ENCODE measurements around the gene EFNB2.

The EFNB2 gene

DNA sequence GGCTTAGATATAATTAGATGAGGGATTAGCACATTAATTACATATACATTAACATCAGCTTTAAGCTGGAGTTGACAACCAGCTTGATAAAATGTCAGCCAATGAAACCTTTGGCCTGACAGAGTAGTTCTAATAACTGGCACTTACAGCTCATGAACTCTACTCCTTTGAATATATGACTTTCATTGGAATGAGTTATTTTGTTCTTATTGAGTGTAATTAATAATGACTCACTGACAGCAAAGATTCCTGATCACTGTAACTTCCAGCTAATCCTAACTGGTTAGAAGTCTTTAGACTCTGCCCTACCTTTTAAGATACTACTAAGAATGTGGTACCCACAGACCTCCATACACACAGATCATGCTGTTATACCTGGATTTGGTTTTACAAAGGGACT is 41.0 kb downstream of the EFNB2 start:
- no peak overlapping the region for H3K27ac ChIP-seq (ENCODE audit: low read length)
- peaks cover 49% of the 10 kb centered on the region for H3K36me3 ChIP-seq (ENCODE audit: insufficient read depth, low read depth, low read length)
- no peak overlapping the region for H3K9ac ChIP-seq (ENCODE audit: low read depth, low read length)
- no peaks in the 10 kb centered on the region for H3K27me3 ChIP-seq (ENCODE audit: insufficient read depth, low read length)
- H3K4me3 ChIP-seq (ENCODE audit: low read length) = no peak overlapping the region
- peaks cover 28% of the 10 kb centered on the region for H3K4me1 ChIP-seq (ENCODE audit: insufficient read depth, low read length)
- H3K9me3 ChIP-seq (ENCODE audit: insufficient read depth, low read depth, low read length) = no peaks in the 10 kb centered on the region

DNA sequence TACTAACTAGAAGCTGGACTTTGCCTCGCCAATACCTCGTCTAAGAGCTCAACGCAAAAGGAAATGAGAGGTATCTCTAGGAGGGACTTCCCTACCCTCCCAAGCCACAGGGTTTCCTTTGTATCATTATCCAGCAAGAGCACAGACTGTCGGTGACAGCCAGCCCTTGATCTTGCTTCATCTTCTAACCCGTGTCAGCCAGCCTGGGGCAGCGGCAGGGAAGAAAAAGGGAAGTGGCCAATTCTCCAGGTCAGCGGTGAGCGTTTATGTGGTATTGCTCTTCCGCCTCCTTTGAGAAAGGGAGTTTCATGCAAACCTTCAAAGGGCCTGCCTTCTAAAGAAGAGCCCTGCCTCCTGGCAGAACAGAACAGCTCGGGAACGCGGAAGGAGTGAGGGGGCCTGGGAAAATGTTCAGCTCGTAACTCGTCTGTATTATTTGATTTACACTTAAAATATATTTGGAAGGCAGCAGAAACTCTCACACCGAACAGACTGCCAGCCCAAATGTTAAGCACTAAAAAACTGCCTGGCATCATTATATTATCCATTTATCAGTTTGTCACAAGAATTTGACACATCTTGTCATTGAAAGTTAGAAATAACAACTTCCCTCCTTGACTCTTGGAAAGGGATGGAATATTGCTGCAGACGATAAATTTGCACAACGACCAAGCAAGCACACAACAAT is 41.8 kb downstream of the EFNB2 start:
- H3K4me1 ChIP-seq (ENCODE audit: insufficient read depth, low read length) = peaks cover 20% of the 10 kb centered on the region
- H3K36me3 ChIP-seq (ENCODE audit: insufficient read depth, low read depth, low read length) = peaks cover 49% of the 10 kb centered on the region
- H3K27me3 ChIP-seq (ENCODE audit: insufficient read depth, low read length) = no peaks in the 10 kb centered on the region
- no peaks in the 10 kb centered on the region for H3K9me3 ChIP-seq (ENCODE audit: insufficient read depth, low read depth, low read length)
- H3K4me3 ChIP-seq (ENCODE audit: low read length) = no peak overlapping the region
- H3K9ac ChIP-seq (ENCODE audit: low read depth, low read length) = no peak overlapping the region
- H3K27ac ChIP-seq (ENCODE audit: low read length) = no peak overlapping the region

DNA sequence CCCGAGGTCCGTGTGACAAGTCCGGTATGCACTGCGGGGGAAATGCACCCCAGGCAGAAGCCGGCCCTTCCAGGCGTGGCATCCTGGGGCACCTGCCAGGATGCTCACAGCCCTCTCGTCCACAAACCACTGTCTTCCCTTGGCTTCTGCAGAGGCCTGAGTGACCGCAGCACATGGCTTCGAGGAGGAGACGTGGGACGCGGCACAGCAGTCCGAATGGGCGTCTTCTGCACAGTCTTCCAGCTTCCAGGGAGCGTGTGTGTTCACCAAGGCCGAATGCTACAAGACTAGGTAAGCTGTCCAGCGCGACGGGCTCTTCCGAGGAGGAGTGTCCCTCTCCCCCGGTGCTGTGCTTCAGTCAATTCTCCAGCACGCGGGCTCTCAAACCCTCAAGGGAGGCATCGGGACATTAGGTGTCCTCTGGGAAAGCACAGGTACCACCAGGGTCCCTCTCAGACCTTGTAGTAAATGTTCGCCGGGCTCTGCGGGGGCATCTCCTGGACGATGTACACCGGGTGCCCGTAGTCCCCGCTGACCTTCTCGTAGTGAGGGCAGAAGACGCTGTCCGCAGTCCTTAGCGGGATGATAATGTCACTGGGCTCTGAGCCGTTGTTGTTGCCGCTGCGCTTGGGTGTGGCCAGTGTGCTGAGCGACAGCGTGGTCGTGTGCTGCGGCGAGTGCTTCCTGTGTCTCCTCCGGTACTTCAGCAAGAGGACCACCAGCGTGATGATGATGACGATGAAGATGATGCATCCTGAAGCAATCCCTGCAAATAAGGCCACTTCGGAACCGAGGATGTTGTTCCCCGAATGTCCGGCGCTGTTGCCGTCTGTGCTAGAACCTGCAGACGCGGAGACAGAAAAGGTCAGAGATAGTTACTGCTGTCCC is 42.6 kb downstream of the EFNB2 start:
- H3K4me1 ChIP-seq (ENCODE audit: insufficient read depth, low read length) = peaks cover 12% of the 10 kb centered on the region; the same call in 1 of the 2 replicates
- peaks cover 49% of the 10 kb centered on the region for H3K36me3 ChIP-seq (ENCODE audit: insufficient read depth, low read depth, low read length)
- H3K9ac ChIP-seq (ENCODE audit: low read depth, low read length) = no peak overlapping the region
- no peak overlapping the region for H3K4me3 ChIP-seq (ENCODE audit: low read length)
- H3K9me3 ChIP-seq (ENCODE audit: insufficient read depth, low read depth, low read length) = no peaks in the 10 kb centered on the region
- no peak overlapping the region for H3K27ac ChIP-seq (ENCODE audit: low read length)
- H3K27me3 ChIP-seq (ENCODE audit: insufficient read depth, low read length) = no peaks in the 10 kb centered on the region

DNA sequence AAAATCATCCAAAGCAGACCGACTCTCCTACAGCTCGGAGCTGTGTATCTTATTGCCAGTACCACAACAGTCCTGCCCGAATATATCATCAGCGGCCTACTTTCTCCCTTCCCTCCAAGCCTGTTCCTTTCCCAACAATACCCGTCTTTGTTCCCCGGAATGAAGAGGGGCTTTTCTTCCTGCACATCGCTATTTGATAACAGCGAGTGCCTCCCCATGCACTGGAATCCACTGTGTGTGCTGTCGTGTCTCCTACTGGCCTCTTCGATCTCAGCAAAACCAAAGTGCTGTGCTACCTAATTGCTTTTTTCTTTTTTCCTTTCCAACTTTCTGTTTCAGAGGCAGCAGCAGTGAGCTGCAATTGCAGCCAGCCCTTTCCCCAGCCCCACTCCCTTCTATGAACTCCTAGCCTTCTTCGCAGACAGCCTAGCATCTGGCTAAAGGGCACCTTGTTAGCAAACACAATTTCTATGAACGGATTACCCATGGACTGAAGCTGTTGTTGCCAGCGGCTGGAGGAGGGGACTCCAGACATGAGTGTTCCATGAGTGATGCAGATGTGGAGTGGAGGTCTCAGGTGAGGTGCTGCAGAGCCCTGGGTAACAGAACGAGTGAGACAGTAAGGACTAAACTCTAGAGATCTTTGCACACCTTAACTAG is 43.4 kb downstream of the EFNB2 start:
- Histone ChIP-seq H3K27me3 (ENCODE audit: insufficient read depth, low read length) (no peaks in the 10 kb centered on the region), H3K36me3 (ENCODE audit: insufficient read depth, low read depth, low read length) (peaks cover 49% of the 10 kb centered on the region), H3K9me3 (ENCODE audit: insufficient read depth, low read depth, low read length) (no peaks in the 10 kb centered on the region), H3K27ac (ENCODE audit: low read length) (no peak overlapping the region), H3K4me1 (ENCODE audit: insufficient read depth, low read length) (peaks cover 7% of the 10 kb centered on the region; the same call in 1 of the 2 replicates), H3K4me3 (ENCODE audit: low read length) (no peak overlapping the region), H3K9ac (ENCODE audit: low read depth, low read length) (no peak overlapping the region)

DNA sequence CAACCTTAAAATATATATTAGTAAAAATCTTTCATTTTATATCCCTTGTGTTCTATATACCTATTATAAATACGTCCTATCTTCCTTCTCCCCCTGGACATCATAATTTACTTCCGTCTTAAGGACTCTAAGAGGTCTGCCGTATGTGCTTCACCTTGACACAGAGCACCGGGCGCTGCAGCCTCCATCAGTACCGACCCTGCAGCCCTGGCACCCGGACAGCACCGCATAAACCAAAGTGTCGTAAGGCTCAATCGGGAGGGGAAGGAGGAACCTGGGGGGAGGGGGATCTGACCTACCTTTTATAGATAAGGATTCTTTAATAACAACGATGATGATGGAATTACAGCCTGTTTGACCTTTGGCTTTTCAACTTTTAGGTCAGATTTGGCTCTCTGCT is 44.0 kb downstream of the EFNB2 start:
- H3K9ac ChIP-seq (ENCODE audit: low read depth, low read length) = no peak overlapping the region
- peaks cover 49% of the 10 kb centered on the region for H3K36me3 ChIP-seq (ENCODE audit: insufficient read depth, low read depth, low read length)
- no peak overlapping the region for H3K4me3 ChIP-seq (ENCODE audit: low read length)
- no peak overlapping the region for H3K27ac ChIP-seq (ENCODE audit: low read length)
- no peaks in the 10 kb centered on the region for H3K27me3 ChIP-seq (ENCODE audit: insufficient read depth, low read length)
- H3K9me3 ChIP-seq (ENCODE audit: insufficient read depth, low read depth, low read length) = no peaks in the 10 kb centered on the region
- peaks cover under 1% of the 10 kb centered on the region; the same call in 1 of the 2 replicates for H3K4me1 ChIP-seq (ENCODE audit: insufficient read depth, low read length)

DNA sequence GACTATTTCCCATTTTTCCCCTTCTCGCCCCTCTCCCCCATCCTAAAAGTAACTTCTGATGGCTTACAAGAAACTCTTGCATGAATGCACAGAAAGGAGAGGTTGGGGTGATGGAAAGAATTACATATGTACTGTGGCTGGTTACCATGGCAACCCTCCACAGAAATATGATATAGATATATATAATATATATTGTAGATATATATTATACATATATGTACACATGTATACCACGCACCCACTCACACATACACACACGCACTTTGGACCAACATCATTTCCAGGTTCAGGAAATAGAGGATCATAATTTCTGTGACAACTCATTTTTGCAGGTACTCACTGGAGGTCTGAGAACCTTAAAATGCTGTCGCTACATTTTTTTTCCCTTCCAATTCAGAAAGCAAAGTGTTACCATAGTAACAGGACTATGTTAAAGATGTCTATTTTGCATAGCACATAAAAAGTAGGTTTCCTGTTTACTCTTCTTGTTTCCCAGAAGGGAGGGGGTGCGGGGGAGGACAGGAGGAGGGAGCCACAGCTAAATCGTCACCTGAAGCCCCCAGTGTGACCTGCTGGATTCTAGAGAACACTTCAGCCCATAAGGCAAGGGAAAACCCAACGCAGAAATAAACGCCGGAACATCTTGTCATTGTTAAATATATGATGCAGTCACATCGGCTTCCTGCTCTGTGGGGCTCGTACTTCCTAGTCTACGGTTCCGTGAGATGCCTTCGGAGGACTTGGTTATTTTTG is 44.7 kb downstream of the EFNB2 start:
- no peaks in the 10 kb centered on the region for H3K9me3 ChIP-seq (ENCODE audit: insufficient read depth, low read depth, low read length)
- no peaks in the 10 kb centered on the region for H3K27me3 ChIP-seq (ENCODE audit: insufficient read depth, low read length)
- no peaks in the 10 kb centered on the region for H3K4me1 ChIP-seq (ENCODE audit: insufficient read depth, low read length)
- H3K4me3 ChIP-seq (ENCODE audit: low read length) = no peak overlapping the region
- H3K9ac ChIP-seq (ENCODE audit: low read depth, low read length) = no peak overlapping the region
- H3K36me3 ChIP-seq (ENCODE audit: insufficient read depth, low read depth, low read length) = peaks cover 49% of the 10 kb centered on the region
- no peak overlapping the region for H3K27ac ChIP-seq (ENCODE audit: low read length)

DNA sequence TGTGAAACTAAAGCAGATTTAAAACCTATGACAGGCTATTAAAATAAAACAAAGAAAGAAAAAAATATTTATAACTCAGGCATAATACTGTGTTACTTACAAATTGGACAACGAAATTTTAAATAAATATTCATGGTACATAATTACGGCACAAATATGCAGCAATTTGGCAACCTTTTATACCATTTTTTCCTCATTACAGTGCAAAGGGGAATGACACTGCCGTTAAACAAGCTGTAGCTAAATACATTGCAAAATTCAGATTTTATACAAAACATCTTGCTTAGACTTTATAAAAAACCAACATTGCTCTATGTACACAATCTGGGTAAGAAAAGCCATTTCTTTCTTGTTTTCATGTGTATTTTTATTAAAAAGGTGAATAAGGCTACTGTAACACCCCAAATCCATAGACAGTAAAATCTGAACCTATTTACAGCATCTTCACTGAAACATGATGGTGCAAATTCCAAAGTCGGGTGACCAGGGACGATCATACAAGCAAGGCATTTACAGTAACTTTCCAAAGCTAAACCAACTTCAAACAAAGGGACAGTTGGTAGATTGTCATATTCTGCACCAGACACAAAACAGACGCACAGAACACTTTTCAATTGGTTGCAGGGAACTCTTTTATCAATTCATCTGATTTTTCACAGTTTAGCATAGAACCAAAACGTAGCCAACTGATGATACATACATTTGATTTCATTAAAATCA is 45.5 kb downstream of the EFNB2 start:
- no peak overlapping the region for H3K9ac ChIP-seq (ENCODE audit: low read depth, low read length)
- no peaks in the 10 kb centered on the region for H3K9me3 ChIP-seq (ENCODE audit: insufficient read depth, low read depth, low read length)
- no peaks in the 10 kb centered on the region for H3K4me1 ChIP-seq (ENCODE audit: insufficient read depth, low read length)
- no peaks in the 10 kb centered on the region for H3K27me3 ChIP-seq (ENCODE audit: insufficient read depth, low read length)
- H3K27ac ChIP-seq (ENCODE audit: low read length) = no peak overlapping the region
- H3K4me3 ChIP-seq (ENCODE audit: low read length) = no peak overlapping the region
- peaks cover 46% of the 10 kb centered on the region for H3K36me3 ChIP-seq (ENCODE audit: insufficient read depth, low read depth, low read length)

DNA sequence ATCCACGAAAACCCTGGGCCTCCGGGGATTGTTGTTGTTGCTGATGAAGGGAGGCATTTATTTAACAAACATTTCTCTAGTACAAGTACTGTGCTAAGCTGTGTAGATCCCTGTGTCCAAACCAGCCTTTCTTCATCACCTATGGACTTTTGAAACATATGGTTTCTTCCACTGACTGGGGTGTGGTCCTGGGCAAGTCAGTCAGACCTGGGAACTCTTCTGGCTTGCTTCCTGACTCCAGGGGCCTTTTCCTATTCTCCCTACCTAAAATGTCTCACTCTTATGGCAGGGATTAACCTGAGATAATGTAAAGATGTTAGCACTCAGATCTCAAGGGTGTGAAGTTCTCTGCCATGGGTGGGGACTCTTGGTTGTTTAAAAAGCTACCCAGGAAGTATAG is 46.8 kb downstream of the EFNB2 start:
- Histone ChIP-seq H3K36me3 (ENCODE audit: insufficient read depth, low read depth, low read length) (peaks cover 33% of the 10 kb centered on the region), H3K4me3 (ENCODE audit: low read length) (no peak overlapping the region)

DNA sequence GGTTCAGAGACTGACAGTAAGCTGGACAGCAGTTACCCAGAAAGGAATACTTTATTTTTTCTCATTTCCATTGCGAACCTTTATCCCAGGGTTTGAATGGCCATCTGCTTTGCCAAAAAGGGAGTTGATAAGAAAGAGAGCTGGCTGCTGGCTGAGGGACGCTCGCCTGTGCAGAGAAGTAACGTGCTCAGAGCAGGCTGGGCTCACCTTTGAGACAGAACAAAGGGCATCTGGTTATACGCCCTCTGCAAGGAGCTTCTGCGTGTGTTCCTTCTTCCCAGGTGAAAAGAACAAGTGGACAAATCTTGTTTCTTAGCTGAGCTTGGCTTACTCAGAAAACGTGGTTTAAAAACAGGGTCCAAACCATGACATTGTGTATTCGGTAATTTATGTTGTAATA is 47.4 kb downstream of the EFNB2 start:
- no peak overlapping the region for H3K9ac ChIP-seq (ENCODE audit: low read depth, low read length)
- H3K4me1 ChIP-seq (ENCODE audit: insufficient read depth, low read length) = no peaks in the 10 kb centered on the region
- H3K27ac ChIP-seq (ENCODE audit: low read length) = no peak overlapping the region
- H3K36me3 ChIP-seq (ENCODE audit: insufficient read depth, low read depth, low read length) = peaks cover 27% of the 10 kb centered on the region
- H3K9me3 ChIP-seq (ENCODE audit: insufficient read depth, low read depth, low read length) = no peaks in the 10 kb centered on the region
- H3K27me3 ChIP-seq (ENCODE audit: insufficient read depth, low read length) = no peaks in the 10 kb centered on the region
- H3K4me3 ChIP-seq (ENCODE audit: low read length) = no peak overlapping the region

More for the DNA sequence above, 46.8 kb downstream of the EFNB2 start:
- H3K27me3 ChIP-seq (ENCODE audit: insufficient read depth, low read length) = no peaks in the 10 kb centered on the region
- H3K9me3 ChIP-seq (ENCODE audit: insufficient read depth, low read depth, low read length) = no peaks in the 10 kb centered on the region
- H3K4me1 ChIP-seq (ENCODE audit: insufficient read depth, low read length) = no peaks in the 10 kb centered on the region
- H3K9ac ChIP-seq (ENCODE audit: low read depth, low read length) = no peak overlapping the region
- H3K27ac ChIP-seq (ENCODE audit: low read length) = no peak overlapping the region

DNA sequence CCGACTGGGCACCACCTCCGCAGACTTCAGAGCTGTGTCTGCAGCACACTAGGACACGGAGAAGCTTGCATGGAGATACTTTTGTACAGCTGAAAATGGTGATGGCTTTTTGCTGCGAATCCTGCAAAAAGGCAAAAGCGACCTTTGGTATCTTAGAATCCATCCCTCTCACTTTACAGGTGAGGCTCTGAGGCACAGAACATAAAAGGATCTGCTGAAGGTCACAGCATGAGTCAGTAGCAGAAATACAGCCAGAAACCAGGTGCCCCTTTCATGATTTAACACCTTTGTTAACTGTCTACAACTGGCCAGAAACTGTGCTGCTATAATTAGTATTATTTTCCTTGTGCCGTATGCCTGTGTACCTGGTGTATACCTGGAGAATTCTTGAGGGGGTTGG is 48.3 kb downstream of the EFNB2 start:
- Histone ChIP-seq H3K4me3 (ENCODE audit: low read length) (no peak overlapping the region), H3K4me1 (ENCODE audit: insufficient read depth, low read length) (no peaks in the 10 kb centered on the region), H3K9me3 (ENCODE audit: insufficient read depth, low read depth, low read length) (no peaks in the 10 kb centered on the region), H3K36me3 (ENCODE audit: insufficient read depth, low read depth, low read length) (peaks cover 18% of the 10 kb centered on the region), H3K27ac (ENCODE audit: low read length) (no peak overlapping the region), H3K9ac (ENCODE audit: low read depth, low read length) (no peak overlapping the region), H3K27me3 (ENCODE audit: insufficient read depth, low read length) (no peaks in the 10 kb centered on the region)

DNA sequence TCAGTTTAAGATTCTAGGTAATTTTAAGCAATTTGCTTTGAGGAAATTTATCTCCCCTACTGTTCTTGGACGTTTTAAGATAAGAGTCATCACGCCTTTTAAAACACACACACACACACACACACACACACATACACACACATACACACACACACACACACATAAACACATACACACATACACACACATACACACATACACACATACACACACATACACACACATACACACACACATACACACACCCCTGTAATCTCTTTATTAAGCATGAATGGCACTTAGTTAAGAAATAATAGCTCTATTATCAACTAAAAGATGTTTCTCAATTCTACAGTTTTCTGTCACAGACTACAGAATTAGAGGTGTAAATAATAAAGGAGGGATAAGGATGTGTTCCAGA is 49.2 kb downstream of the EFNB2 start:
- Histone ChIP-seq H3K4me1 (ENCODE audit: insufficient read depth, low read length) (no peaks in the 10 kb centered on the region), H3K27ac (ENCODE audit: low read length) (no peak overlapping the region), H3K9me3 (ENCODE audit: insufficient read depth, low read depth, low read length) (no peaks in the 10 kb centered on the region), H3K36me3 (ENCODE audit: insufficient read depth, low read depth, low read length) (peaks cover 10% of the 10 kb centered on the region), H3K4me3 (ENCODE audit: low read length) (no peak overlapping the region), H3K27me3 (ENCODE audit: insufficient read depth, low read length) (no peaks in the 10 kb centered on the region), H3K9ac (ENCODE audit: low read depth, low read length) (no peak overlapping the region)

All from iPS-20b (cell line).